ENCODE data around the gene WHRN.

DNA sequence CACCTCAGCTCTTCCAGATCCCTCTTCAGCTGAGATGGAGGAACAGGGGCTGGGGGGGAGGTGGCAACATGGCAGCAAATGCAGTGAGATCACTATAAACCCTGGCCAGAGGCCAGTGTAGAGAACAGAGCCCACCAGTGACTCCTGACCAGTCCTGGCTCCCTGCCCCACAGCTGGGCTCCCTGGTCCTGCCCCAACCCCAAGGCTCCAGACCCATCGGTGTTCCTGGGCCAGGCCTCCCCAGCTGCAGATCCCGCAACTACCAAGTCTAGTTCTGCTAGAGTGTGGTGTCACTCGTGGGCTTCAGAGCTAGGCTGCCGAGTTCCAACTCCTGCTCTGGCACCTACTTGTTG is 134.3 kb downstream of the WHRN start:
- TF ChIP-seq, protein P1, sequence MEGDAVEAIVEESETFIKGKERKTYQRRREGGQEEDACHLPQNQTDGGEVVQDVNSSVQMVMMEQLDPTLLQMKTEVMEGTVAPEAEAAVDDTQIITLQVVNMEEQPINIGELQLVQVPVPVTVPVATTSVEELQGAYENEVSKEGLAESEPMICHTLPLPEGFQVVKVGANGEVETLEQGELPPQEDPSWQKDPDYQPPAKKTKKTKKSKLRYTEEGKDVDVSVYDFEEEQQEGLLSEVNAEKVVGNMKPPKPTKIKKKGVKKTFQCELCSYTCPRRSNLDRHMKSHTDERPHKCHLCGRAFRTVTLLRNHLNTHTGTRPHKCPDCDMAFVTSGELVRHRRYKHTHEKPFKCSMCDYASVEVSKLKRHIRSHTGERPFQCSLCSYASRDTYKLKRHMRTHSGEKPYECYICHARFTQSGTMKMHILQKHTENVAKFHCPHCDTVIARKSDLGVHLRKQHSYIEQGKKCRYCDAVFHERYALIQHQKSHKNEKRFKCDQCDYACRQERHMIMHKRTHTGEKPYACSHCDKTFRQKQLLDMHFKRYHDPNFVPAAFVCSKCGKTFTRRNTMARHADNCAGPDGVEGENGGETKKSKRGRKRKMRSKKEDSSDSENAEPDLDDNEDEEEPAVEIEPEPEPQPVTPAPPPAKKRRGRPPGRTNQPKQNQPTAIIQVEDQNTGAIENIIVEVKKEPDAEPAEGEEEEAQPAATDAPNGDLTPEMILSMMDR (IDR thresholded peaks at IDR 0.05): no peak
- TF ChIP-seq POLR2AphosphoS5 (IDR thresholded peaks at IDR 0.05): no peak

All from gastroesophageal sphincter (tissue), 3 donors.